ENCODE data around the gene NXPE1. TPM values are rescaled to one million over a fixed set of nuclear protein-coding genes. Genes with fewer than 3 reads are reported as not detected.

Gene NXPE1
- total and polyA plus RNA-seq, 3 donors from 2014 or later, result 1.5 to 9.2 (median 3.9) TPM

- Histone ChIP-seq H3K36me3 (ENCODE audit: low read depth, missing control alignments) (no peaks in the 10 kb centered on the region), H3K4me1 (no peaks in the 10 kb centered on the region), H3K27me3 (no peaks in the 10 kb centered on the region), H3K4me3 (no peak overlapping the region), H3K27ac (no peak overlapping the region), H3K9me3 (no peaks in the 10 kb centered on the region)
- WGBS, 2 donors, result 81 to 100% methylated on average over 2 of the region's 2 CpGs
- intact Hi-C loops (cut with DNase I; ENCODE audit: low total_unique reads), result no loop called here
- TF ChIP-seq CTCF (IDR thresholded peaks at IDR 0.05) (no peak), POLR2A (IDR thresholded peaks at IDR 0.05) (no peak)
- DNase-seq, result no peak
Measured at GRCh38 chr11:114511538-114511937, 48.1 kb downstream of the NXPE1 start.

GRCh38 chr11:114511079-114511478 is 48.6 kb downstream of the NXPE1 start:
- WGBS, 2 donors, result 88 to 96% methylated on average over 7 of the region's 7 CpGs
- TF ChIP-seq CTCF (IDR thresholded peaks at IDR 0.05) (no peak), POLR2A (IDR thresholded peaks at IDR 0.05) (no peak)
- intact Hi-C loops (cut with DNase I; ENCODE audit: low total_unique reads), result no loop called here
- Histone ChIP-seq H3K4me3 (no peak overlapping the region), H3K9me3 (no peaks in the 10 kb centered on the region), H3K4me1 (no peaks in the 10 kb centered on the region), H3K27ac (no peak overlapping the region), H3K36me3 (ENCODE audit: low read depth, missing control alignments) (no peaks in the 10 kb centered on the region), H3K27me3 (no peaks in the 10 kb centered on the region)
- no peak for DNase-seq

- no peak overlapping the region for H3K4me3 ChIP-seq
- WGBS, 2 donors, result 83 to 87% methylated on average over 1 of the region's 1 CpG
- no peak overlapping the region for H3K27ac ChIP-seq
- no peaks in the 10 kb centered on the region for H3K27me3 ChIP-seq
- H3K9me3 ChIP-seq, result no peaks in the 10 kb centered on the region
- TF ChIP-seq CTCF (IDR thresholded peaks at IDR 0.05), result no peak
- no peak for TF ChIP-seq POLR2A (IDR thresholded peaks at IDR 0.05)
- intact Hi-C loops (cut with DNase I; ENCODE audit: low total_unique reads), result no loop called here
- no peaks in the 10 kb centered on the region for H3K4me1 ChIP-seq
- no peaks in the 10 kb centered on the region for H3K36me3 ChIP-seq (ENCODE audit: low read depth, missing control alignments)
- DNase-seq, result no peak
Measured at GRCh38 chr11:114501901-114502300, 57.8 kb downstream of the NXPE1 start.

GRCh38 chr11:114499756-114500155 is 59.9 kb downstream of the NXPE1 start:
- Histone ChIP-seq H3K27me3 (no peaks in the 10 kb centered on the region), H3K4me3 (no peak overlapping the region), H3K36me3 (ENCODE audit: low read depth, missing control alignments) (no peaks in the 10 kb centered on the region), H3K9me3 (no peaks in the 10 kb centered on the region), H3K4me1 (no peaks in the 10 kb centered on the region), H3K27ac (no peak overlapping the region)
- intact Hi-C loops (cut with DNase I; ENCODE audit: low total_unique reads), result no loop called here
- no peak for DNase-seq
- no peak for TF ChIP-seq POLR2A (IDR thresholded peaks at IDR 0.05)
- no peak for TF ChIP-seq CTCF (IDR thresholded peaks at IDR 0.05)

- Histone ChIP-seq H3K4me1 (no peaks in the 10 kb centered on the region), H3K4me3 (no peak overlapping the region), H3K9me3 (no peaks in the 10 kb centered on the region), H3K27me3 (no peaks in the 10 kb centered on the region), H3K27ac (no peak overlapping the region), H3K36me3 (ENCODE audit: low read depth, missing control alignments) (no peaks in the 10 kb centered on the region)
- no peak for DNase-seq
- intact Hi-C loops (cut with DNase I; ENCODE audit: low total_unique reads), result no loop called here
- 88 to 90% methylated on average over 3 of the region's 3 CpGs for WGBS, 2 donors
- no peak for TF ChIP-seq CTCF (IDR thresholded peaks at IDR 0.05)
- TF ChIP-seq POLR2A (IDR thresholded peaks at IDR 0.05), result no peak
Measured at GRCh38 chr11:114496915-114497314, 62.8 kb downstream of the NXPE1 start.

Measured in testis (tissue), 3 donors.